ENCODE measurements around the gene PERM1.
A peak's percentile ranks its signal among the peaks of the same experiment; 100 is the strongest.
"Not testable (repeated sequence)": the region's sequence is repeated elsewhere in the genome, so short reads cannot be mapped to it uniquely, and the experiment has no call there.

PERM1 gene

DNA sequence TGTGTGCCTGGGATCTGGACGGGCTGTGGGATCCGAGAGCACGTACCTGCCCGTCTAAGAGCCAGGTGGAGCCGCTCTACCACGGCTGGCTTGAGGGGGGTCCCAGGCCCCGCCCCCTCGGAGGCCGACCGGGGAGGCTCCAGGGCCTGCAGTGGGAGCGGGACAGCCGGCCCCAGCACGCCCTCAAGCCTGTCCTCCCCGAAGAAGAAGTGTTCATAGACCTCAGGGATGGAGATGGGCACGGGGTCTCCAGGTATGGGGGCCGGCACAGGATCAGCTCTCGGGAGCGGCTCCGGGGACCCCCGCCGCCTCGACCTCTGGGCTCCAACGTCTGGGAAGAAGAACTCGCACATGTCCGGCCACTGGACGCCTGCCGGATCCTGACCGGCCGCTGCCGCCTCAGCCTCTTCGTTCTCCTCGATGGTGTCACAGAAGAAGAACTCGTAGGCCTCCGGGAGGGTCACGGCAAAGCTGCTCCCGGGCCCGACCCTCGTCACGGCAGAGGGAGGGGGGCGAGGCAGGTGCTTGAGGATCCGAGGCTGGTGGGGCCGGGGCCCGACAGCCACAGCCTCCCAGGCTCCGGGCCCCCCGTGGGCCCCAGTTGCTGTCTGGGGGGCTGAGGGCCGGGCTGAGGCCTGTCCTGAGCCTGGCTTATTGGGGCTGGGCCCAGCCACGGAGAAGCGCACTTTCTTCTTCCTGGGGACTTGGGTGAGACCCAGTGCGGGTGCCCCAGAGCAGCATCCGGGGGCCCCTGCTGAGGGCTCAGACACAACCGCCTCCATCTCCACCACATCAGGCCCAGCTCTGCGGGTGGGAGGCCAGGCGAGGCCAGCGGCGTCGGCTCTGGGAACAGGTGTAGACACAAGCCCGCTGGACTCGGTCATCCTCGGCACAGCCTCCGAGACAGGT, 2.8 kb downstream of the PERM1 start:
- no peak for DNase-seq (ENCODE audit: low read depth in 1 of 2, low spot score in 1 of 2)

DNA sequence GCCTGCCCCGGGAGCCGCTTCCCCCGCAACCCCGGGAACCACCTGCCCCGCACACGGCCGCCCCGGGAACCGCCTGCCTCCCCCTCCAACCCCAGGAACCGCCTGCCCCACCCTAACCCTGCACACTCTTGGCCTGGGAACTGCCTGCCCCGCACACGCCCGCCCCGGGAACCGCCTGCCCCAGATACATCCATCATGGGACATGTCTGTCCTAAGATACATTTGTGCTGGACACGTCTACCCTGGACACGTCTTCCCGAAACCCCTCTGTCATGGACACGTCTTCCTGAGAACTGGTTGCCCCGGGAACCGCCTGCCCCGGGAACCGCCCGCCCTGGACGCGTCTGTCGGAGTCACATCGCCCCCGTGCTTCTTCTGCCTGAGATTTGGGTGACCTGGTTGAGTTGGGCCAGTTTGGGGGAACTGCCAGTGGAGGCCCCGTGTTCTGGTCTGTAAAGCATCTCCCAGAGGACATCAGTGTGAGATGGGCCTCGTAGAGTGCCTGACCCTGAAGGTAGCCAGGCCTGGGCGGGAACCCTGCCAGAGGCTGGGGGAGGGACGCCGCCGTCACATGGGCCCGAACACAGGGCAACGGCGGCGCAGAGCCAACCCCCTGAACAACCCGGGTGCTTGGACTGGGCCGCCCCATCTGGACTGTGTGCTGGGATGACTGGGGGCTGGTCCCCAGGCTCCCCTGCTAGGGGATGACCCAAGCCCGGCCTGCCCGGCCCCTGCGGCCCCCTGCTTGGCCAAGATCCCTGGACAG, 3.6 kb downstream of the PERM1 start:
- DNase-seq (ENCODE audit: low read depth in 1 of 2, low spot score in 1 of 2): no peak

DNA sequence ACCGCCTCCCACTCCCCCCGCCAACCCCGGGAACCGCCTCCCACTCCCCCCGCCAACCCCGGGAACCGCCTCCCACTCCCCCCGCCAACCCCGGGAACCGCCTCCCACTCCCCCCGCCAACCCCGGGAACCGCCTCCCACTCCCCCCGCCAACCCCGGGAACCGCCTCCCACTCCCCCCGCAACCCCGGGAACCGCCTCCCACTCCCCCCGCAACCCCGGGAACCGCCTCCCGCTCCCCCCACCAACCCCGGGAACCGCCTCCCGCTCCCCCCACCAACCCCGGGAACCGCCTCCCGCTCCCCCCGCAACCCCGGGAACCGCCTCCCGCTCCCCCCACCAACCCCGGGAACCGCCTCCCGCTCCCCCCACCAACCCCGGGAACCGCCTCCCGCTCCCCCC, 5.1 kb downstream of the PERM1 start:
- DNase-seq (ENCODE audit: low read depth in 1 of 2, low spot score in 1 of 2): not testable (repeated sequence)

DNA sequence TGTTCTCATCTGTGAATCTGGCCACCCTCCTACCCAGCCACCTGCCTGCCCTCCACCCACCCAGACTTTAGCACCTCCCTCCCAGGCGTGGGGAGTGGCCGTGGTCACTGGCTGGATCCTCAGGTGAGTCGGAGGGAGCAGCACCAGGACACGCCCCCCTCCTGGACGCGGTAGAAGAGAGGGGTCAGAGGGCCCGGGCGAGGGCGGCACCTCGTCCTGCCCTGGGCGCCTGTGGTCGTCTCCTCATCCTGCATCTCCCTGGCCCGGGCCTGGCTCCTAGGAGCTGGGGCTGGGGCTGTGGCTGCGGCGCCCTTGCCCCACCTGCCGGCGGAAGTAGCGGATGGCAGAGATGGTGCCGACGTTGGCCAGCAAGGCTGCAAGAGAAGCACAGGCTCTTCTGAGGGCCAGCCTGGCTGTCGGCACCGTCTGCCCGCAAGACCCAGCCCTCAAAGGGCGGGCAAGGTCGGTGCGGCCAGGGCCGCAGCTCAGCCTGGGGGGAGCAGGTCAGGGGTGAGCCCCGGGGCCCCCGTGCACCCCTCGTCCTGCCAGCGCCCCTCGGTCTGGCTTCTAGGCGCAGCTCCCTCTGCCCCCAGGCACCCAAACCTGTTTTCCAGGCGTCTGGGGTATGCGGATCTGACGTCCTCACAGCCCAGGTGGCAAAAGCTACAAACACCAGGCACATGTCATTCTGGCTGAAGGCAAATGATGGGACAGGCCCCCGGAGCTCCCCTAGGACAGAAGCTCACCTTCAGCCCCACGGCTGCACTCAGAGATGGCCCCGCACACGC, 5.8 kb downstream of the PERM1 start:
- peak; percentile 30 to 44 for DNase-seq (ENCODE audit: low read depth in 1 of 2, low spot score in 1 of 2)

DNA sequence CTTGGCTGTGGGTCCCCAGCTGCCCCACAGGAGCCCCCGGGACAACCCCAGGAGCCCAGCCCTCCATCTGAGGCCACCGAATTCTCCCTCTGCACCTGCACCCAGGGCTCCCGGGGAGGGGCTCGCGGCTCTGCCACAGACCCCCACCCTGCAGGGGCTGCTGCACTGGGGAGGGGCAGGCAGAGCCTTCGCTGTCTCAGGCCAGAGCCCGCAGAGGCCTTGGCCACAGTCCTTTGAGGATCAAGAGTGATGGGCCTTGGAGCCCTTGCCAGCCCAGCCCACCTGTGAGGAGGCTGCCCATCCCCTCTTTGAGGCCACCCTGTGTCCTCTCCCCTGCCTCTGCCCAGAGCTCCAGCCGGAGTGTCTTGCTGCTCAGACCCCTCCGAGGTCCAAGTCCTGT, 6.5 kb downstream of the PERM1 start:
- DNase-seq (ENCODE audit: low read depth in 1 of 2, low spot score in 1 of 2): no peak

DNA sequence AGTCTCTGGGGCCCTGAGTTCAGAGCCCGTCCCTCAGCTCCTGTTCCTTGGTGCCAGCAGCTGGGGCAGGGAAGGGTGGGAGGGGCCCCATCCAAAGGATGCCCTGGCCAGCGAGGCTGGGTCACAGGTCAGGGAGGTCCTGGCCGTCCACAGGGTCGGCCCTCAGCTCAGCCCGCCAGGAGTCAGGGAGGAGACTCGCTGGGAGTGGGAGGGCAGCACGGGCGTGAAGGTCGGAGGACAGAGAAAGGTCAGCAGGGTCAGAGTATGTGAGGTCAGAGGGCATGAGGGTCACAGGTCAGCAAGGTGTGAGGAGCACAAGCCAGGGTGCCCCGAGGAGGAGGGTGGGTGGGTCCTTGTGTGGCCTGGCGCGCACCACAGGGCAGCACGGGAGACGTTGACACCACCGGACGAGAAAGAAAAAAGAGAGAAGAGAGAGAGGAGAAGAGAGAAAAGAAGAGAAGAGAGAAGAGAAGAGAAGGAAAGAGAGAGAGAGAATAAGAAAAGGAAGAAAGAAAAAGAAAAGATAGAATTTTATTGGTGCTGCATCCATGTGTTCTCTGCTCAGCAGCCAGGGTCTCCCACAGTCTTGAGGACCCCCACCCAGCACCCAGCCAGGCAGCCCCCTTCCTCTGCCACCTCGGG, 7.1 kb downstream of the PERM1 start:
- DNase-seq (ENCODE audit: low read depth in 1 of 2, low spot score in 1 of 2): no peak

DNA sequence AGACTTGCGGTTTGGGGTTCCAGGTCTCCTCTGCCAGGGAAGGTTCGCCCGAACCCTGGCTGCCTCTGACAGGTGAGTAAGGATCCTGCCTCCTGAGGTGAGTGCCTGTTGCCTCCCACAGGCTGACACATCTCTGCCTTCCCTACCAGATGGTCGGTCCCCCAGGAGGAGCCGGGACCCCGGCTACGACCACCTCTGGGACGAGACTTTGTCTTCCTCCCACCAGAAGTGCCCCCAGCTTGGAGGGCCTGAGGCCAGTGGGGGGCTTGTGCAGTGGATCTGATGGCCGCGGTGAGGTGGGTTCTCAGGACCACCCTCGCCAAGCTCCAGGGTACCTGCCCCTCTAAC, 7.6 kb downstream of the PERM1 start:
- DNase-seq (ENCODE audit: low read depth in 1 of 2, low spot score in 1 of 2): no peak

DNA sequence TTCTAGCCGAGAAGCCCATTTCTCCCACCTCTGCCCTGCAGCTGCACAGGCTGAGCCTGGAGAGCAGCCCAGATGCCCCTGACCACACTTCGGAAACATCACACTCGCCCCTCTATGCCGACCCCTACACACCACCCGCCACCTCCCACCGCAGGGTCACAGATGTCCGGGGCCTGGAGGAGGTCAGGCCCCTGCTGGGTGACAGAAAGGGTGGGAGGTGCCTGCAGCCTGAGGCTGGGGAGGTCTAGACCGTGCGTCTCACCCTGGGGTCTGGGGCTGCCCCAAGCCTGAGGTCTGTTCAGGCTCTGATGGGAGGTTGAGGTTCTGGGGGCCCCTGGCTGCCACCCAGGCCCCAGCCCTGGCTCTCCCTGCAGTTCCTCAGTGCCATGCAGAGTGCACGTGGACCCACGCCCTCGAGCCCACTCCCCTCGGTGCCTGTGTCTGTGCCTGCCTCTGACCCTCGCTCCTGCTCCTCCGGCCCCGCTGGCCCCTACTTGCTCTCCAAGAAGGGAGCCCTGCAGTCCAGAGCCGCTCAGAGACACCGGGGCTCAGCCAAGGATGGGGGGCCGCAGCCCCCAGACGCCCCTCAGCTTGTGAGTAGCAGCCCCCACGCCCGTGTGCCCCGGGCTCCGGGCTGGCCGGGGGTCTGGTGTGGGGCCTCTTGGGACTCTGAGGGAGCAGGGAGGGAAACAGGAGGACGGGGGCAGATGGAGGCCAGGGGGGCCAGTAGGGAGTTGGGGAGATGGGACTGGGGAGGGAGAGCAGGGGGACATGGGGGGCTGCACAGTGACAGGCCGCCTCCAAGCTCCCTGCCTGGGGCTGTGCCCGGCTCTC, 8.2 kb downstream of the PERM1 start:
- no peak for DNase-seq (ENCODE audit: low read depth in 1 of 2, low spot score in 1 of 2)

DNA sequence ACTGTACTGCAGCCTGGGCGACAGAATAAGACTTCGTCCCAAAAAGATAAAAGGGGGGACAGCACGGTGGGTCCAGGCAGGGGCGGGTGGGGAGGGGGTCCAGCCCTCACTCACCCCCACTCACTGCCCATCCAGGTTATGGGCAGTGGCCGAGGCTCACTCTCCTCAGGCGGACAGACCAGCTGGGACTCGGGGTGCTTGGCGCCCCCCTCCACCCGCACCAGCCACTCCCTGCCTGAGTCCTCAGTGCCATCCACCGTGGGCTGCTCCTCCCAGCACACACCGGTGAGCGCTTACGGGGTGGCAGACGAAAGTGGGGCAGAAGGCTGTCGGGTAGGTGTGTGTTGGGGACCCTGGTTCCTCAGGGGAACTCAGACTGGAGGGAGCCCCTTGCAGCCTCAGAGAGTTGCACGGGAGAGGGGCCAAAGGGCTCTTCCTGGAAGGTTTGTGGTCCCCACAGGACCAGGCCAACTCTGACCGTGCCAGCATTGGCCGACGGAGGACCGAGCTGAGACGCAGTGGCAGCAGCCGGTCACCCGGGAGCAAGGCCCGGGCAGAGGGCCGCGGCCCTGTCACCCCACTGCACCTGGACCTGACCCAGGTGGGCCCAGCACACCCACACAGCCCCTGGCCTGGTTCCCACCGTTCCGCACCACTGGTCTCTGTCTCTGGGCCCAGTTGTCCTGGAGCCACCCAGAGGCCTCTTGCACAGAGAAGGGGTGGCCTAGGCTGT, 9.0 kb downstream of the PERM1 start:
- no peak for DNase-seq (ENCODE audit: low read depth in 1 of 2, low spot score in 1 of 2)

DNA sequence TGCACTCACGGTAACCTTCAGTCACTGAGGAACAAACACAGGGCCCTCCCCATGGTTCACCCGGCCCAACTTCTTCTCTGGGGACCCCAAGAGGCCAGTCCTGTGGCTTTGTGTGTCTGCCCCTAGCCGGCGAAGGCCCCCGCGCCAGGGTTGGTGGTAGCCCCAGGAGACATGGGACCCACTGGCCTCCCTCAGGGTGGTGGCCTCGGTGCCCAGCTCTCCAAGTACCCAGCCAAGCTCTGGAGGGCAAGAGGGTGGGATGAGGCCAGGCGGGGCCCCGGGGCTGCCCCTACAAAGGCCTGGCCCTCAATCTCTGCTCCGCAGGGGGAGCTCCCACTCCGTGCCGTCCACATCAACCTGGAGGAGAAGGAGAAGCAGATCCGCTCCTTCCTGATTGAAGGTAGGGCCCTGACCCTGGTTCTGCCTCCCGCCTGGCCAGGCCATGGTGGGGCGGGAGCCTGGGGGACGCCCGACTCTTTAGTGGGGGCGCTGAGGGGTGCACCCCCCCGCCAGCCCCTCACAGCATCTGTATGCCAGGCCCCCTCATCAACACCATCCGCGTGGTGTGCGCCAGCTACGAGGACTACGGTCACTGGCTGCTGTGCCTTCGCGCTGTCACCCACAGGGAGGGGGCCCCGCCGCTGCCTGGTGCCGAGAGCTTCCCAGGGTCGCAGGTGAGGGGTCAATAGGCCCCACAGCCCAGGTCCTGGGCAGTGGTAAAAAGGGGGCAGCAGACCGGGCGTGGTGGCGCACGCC, 10.0 kb downstream of the PERM1 start:
- DNase-seq (ENCODE audit: low read depth in 1 of 2, low spot score in 1 of 2): no peak

DNA sequence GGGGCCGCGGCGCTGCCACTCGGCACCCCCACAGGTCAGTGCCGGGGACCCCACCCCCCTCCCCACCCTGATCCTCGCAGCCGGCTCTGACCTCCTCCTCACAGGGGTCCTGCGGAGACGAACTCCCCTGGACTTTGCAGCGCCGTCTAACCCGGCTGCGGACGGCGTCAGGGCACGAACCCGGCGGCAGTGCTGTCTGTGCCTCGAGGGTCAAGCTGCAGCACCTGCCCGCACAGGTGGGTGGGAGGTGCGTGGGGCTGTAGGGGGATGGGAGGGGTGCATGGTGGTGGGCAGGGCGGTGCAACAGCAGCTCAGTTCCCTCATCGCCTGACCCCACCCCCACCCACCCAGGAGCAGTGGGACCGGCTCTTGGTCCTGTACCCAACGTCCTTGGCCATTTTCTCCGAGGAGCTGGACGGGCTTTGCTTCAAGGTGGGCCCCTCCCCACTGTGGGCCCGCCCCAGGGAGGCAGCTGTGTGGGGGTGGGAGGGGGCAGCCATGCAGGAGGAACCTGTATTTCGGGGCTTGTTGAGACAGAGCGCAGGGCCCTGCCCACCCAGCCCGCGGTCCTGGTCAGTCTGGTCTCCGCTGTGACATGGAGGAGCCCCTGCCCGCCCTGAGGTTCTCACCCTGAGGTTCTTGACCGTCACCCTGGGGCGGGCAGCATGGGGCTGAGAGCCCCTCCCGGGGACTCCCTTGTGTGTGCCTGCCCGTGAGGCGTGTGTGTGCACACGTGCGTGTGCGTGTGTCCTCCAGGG, 10.7 kb downstream of the PERM1 start:
- no peak for DNase-seq (ENCODE audit: low read depth in 1 of 2, low spot score in 1 of 2)

DNA sequence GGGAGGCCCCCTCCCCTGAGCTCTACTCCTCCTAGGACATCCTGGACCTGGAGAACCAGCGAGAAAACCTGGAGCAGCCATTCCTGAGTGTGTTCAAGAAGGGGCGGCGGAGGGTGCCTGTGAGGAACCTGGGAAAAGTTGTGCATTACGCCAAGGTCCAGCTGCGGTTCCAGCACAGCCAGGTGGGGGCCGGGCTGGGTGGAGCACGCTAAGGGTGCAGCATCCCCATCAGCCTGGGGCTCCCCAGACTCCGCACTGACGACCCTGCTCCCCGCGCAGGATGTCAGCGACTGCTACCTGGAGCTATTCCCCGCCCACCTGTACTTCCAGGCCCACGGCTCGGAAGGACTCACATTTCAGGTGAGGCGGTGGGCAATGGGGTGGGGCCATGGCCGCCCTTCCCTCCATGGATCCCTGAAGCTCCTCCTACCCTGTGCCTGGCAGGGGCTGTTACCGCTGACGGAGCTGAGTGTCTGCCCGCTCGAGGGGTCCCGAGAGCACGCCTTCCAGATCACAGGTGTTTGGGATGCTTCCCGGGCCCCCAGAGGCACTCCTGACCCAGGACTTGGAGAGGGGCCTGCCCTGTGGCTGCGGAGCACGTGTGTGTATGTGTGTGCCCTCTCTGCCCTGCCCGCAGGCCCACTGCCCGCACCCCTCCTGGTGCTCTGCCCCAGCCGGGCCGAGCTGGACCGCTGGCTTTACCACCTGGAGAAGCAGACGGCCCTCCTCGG, 11.5 kb downstream of the PERM1 start:
- no peak for DNase-seq (ENCODE audit: low read depth in 1 of 2, low spot score in 1 of 2)

DNA sequence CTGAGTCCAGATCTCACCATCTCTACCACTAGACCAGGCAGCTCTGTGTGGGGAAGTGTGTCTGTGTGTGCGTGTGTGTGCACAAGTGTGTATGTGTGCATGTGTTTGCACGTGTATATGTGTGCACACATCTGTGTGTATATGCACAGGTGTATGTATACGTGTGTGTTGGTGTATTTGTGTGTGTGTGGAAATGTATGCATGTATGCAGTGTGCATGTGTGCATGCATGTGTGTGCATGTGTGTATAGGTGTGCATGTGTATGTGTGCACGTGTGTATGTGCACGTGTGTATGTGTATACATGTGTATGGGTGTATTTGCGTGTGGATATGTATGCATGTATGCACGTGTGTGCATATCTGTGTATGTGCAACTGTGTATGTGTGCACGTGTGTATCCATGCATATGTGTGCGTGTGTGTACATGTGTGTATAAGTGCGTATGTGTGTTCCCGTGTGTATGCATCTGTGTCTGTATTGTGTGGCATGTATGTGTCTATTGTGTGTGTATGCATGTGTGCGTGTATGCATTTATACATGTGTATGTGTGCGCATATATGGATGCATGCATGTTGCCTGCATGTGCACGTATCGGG, 12.5 kb downstream of the PERM1 start:
- no peak for DNase-seq (ENCODE audit: low read depth in 1 of 2, low spot score in 1 of 2)

DNA sequence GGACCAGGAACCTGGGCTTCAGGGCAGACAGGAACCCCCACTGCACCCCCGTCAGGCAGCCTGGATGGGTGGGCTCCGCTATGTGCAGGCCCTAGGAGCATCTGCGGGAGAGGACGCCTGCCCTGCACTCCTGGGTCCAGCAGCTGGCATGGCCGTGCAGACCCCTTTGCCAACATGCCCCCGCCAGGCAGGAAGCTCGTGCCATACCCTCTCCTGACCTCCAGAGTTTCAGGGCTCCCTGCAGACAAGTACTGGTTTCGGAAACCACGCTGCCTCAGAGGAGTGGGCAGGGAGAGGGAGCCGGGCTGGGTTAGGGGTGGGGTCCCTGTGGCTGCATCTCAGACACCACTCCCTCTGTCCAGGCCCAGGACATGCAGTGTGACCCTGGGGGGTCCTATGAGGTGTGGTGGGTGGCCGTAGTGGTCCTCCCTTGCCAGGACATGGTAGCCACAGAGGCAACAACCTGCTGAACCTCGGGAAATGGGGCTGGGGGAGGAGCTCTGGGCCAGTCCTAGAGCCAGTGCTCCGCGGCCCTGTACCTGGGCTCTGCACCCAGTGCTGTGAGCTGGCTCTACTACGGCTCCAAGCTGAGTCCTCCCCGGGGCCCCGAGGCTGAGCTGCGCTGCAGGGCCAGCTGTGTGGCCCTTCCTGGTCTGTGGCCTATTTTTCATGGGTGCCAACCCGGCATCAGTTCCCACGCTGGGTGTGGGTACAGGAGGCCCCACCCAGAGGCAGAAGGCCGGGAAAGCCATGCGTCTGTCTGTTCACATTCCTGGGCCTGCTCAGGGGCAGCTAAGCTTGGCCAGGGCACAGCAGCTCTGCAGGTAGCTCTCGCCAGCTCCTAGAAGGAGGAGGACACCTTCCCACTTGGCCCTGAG, 14.2 kb downstream of the PERM1 start:
- no peak for DNase-seq (ENCODE audit: low read depth in 1 of 2, low spot score in 1 of 2)

DNA sequence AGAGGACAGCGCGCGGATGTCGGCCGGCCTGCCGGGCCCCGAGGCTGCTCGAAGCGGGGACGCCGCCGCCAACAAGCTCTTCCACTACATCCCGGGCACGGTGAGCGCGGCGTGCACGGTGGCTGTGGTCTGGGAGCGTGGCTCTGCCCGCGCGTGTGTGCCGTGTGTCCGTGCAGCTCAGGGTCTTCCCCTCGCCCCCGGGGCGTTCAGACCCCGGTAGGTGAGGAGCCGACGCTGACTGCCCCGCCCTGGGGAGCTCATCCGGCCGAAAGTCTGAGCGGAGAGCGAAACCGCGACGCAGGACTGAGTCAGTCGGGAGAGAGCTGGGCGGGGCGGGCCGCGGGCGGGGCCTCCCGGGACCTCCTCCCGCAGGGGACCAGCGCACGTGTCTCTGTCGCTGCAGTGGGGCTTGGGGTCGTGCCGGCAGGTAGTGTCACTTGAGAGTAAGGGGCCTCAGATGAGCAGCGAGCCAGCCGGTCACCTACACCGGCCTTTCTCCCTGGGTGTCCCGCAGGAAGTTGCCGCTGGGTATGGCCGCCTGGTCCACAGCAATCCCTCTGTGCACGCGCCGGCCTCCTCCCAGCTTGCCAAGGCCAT, 15.1 kb downstream of the PERM1 start:
- peak; percentile 64 to 71 for DNase-seq (ENCODE audit: low read depth in 1 of 2, low spot score in 1 of 2)
